HCT116 (cell line): ENCODE results near the gene GEMIN2.
"Not testable (repeated sequence)": the region's sequence is repeated elsewhere in the genome, so short reads cannot be mapped to it uniquely, and the experiment has no call there.

Source experiments
- CBX3 ChIP-seq: IDR thresholded peaks from 2 replicates; pipeline ENCODE4 v1.6.1; 2012; ENCODE audit warnings: low read depth
- CEBPB ChIP-seq: IDR thresholded peaks from 2 replicates; pipeline ENCODE4 v1.6.1; 2012; ENCODE audit warnings: low read depth
- EZH2 ChIP-seq: fragments of 200-600 bp; sonication (generic); IDR thresholded peaks from 2 replicates; pipeline ENCODE4 v1.6.1; 2017; ENCODE audit warnings: antibody characterized with exemption, mixed run types
- FOSL1 ChIP-seq: IDR thresholded peaks from 2 replicates; pipeline ENCODE4 v1.6.1; 2012; ENCODE audit warnings: low read depth
- JUND ChIP-seq: IDR thresholded peaks from 2 replicates; pipeline ENCODE4 v1.6.1; 2012
- POLR2A ChIP-seq: IDR thresholded peaks from 2 replicates; pipeline ENCODE4 v1.7.0; 2011; ENCODE audit warnings: borderline replicate concordance; ENCODE audit not compliant: insufficient read depth, insufficient read length; ENCODE audit errors: extremely low read depth
- POLR2AphosphoS5 ChIP-seq: IDR thresholded peaks from 2 replicates; pipeline ENCODE4 v1.6.1; 2011; ENCODE audit warnings: mild to moderate bottlenecking, low read depth, low read length, moderate library complexity
- SIN3A ChIP-seq: IDR thresholded peaks from 2 replicates; pipeline ENCODE4 v1.6.1; 2012; ENCODE audit warnings: low read depth
- ZFX ChIP-seq: fragments of 450-650 bp; IDR thresholded peaks from 2 replicates; pipeline ENCODE4 v1.6.1; 2017
- TF ChIP-seq, protein P1 (sequence below), 3 experiments: fragments of 200-600 bp in 1 of 3; sonication (generic) in 1 of 3; IDR thresholded peaks in 2 of 3; conservative IDR thresholded peaks in 1 of 3; 2 replicates each; pipeline ENCODE4 v1.5.1; 2012 to 2017; ENCODE audit warnings: low read depth in 2 of 3, low read length in 2 of 3, antibody characterized with exemption in 1 of 3, borderline replicate concordance in 1 of 3, control low read depth in 1 of 3, mild to moderate bottlenecking in 1 of 3, mixed read lengths in 1 of 3, mixed run types in 1 of 3, moderate library complexity in 1 of 3; ENCODE audit not compliant: insufficient read depth in 1 of 3
- TF ChIP-seq, protein P2 (sequence below): IDR thresholded peaks from 2 replicates; pipeline ENCODE4 v1.6.1; 2012
- TF ChIP-seq, protein P3 (sequence below): IDR thresholded peaks from 2 replicates; pipeline ENCODE4 v1.6.1; 2012; ENCODE audit warnings: low read depth
- TF ChIP-seq, protein P4 (sequence below): IDR thresholded peaks from 2 replicates; pipeline ENCODE4 v1.6.1; 2012

DNA sequence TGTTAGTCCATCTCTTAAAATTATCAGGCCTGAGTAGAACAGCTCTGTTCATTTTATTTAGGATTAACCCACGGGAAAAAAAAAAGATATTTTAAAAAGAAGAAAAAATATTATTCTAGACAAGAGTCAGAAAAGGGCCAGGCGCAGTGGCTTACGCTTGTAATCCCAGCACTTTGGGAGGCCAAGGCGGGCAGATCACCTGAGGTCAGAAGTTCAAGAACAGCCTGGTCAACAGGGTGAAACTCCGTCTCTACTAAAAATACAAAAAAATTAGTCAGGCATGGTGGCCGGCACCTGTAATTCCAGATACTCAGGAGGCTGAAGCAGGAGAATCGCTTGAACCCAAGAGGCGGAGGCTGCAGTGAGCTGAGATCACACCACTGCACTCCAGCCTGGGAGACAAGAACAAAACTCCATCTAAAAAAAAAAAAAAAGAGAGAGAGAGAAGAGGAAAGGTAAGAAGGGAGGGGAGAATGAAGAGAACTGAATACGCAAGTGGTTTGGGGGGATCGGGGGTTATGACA lies 53.7 kb downstream of the GEMIN2 start:
- TF ChIP-seq, protein P1, sequence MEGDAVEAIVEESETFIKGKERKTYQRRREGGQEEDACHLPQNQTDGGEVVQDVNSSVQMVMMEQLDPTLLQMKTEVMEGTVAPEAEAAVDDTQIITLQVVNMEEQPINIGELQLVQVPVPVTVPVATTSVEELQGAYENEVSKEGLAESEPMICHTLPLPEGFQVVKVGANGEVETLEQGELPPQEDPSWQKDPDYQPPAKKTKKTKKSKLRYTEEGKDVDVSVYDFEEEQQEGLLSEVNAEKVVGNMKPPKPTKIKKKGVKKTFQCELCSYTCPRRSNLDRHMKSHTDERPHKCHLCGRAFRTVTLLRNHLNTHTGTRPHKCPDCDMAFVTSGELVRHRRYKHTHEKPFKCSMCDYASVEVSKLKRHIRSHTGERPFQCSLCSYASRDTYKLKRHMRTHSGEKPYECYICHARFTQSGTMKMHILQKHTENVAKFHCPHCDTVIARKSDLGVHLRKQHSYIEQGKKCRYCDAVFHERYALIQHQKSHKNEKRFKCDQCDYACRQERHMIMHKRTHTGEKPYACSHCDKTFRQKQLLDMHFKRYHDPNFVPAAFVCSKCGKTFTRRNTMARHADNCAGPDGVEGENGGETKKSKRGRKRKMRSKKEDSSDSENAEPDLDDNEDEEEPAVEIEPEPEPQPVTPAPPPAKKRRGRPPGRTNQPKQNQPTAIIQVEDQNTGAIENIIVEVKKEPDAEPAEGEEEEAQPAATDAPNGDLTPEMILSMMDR (IDR thresholded peaks at IDR 0.05 in 2 of 3, conservative IDR thresholded peaks at IDR 0.05 in 1 of 3; ENCODE audit: borderline replicate concordance in 1 of 3, insufficient read depth in 1 of 3, low read depth in 2 of 3, low read length in 2 of 3), result not testable (repeated sequence)
- TF ChIP-seq POLR2A, CEBPB, EZH2, FOSL1, POLR2AphosphoS5, SIN3A, ZFX, JUND, CBX3: not testable (repeated sequence)
- TF ChIP-seq, protein P2, sequence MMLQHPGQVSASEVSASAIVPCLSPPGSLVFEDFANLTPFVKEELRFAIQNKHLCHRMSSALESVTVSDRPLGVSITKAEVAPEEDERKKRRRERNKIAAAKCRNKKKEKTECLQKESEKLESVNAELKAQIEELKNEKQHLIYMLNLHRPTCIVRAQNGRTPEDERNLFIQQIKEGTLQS, result not testable (repeated sequence)
- TF ChIP-seq, protein P3, sequence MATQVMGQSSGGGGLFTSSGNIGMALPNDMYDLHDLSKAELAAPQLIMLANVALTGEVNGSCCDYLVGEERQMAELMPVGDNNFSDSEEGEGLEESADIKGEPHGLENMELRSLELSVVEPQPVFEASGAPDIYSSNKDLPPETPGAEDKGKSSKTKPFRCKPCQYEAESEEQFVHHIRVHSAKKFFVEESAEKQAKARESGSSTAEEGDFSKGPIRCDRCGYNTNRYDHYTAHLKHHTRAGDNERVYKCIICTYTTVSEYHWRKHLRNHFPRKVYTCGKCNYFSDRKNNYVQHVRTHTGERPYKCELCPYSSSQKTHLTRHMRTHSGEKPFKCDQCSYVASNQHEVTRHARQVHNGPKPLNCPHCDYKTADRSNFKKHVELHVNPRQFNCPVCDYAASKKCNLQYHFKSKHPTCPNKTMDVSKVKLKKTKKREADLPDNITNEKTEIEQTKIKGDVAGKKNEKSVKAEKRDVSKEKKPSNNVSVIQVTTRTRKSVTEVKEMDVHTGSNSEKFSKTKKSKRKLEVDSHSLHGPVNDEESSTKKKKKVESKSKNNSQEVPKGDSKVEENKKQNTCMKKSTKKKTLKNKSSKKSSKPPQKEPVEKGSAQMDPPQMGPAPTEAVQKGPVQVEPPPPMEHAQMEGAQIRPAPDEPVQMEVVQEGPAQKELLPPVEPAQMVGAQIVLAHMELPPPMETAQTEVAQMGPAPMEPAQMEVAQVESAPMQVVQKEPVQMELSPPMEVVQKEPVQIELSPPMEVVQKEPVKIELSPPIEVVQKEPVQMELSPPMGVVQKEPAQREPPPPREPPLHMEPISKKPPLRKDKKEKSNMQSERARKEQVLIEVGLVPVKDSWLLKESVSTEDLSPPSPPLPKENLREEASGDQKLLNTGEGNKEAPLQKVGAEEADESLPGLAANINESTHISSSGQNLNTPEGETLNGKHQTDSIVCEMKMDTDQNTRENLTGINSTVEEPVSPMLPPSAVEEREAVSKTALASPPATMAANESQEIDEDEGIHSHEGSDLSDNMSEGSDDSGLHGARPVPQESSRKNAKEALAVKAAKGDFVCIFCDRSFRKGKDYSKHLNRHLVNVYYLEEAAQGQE, result not testable (repeated sequence)
- TF ChIP-seq, protein P4, sequence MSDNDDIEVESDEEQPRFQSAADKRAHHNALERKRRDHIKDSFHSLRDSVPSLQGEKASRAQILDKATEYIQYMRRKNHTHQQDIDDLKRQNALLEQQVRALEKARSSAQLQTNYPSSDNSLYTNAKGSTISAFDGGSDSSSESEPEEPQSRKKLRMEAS, result not testable (repeated sequence)
